Erythroblast (primary cell): ENCODE measurements around the gene TMEM238.

Experiments used
- GATA1 ChIP-seq: IDR thresholded peaks from 2 replicates; pipeline ENCODE4 v1.6.1; 2011; ENCODE audit warnings: low read depth, mild to moderate bottlenecking, control low read depth, low read length, moderate library complexity
- POLR2A ChIP-seq: IDR thresholded peaks from 2 replicates; pipeline ENCODE4 v1.6.1; 2011; ENCODE audit warnings: mild to moderate bottlenecking, low read length

DNA sequence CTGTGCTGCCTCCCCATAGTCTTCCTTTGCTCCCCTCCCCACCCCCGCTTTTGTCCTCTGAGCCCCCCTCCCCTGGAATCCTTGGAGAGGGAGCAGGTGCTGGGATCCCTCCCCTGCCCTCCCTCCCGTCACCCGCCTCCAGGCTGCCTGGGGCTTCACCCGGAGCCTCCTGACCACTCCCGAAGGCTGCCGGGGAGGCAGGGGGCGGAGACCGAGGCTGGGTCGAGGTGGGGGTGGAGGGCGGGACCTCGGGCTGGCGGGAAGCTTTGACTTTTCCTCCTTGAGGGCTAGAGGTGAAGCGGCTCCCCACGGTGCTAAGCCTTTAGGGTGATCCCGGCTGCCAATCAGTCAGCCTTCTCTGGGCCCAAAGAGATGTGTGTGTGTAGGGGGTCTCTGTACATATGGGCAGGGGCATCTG lies 42.9 kb downstream of the TMEM238 start:
- TF ChIP-seq POLR2A (no peak), GATA1 (no peak)
